Camera-type eye (tissue), 1 donor: ENCODE results near the gene UBXN1. TPM values are rescaled to one million over a fixed set of nuclear protein-coding genes. Genes with fewer than 3 reads are reported as not detected.

Experiments used
- total RNA-seq: library from RNA; depleted of rRNA; stranded (reverse); fragments of >200 nt; gene quantifications from one replicate; pipeline ENCODE4 v1.2.3, GENCODE V29; 2014

Gene UBXN1, protein sequence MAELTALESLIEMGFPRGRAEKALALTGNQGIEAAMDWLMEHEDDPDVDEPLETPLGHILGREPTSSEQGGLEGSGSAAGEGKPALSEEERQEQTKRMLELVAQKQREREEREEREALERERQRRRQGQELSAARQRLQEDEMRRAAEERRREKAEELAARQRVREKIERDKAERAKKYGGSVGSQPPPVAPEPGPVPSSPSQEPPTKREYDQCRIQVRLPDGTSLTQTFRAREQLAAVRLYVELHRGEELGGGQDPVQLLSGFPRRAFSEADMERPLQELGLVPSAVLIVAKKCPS
- total RNA-seq, result 88.9 TPM

DNA sequence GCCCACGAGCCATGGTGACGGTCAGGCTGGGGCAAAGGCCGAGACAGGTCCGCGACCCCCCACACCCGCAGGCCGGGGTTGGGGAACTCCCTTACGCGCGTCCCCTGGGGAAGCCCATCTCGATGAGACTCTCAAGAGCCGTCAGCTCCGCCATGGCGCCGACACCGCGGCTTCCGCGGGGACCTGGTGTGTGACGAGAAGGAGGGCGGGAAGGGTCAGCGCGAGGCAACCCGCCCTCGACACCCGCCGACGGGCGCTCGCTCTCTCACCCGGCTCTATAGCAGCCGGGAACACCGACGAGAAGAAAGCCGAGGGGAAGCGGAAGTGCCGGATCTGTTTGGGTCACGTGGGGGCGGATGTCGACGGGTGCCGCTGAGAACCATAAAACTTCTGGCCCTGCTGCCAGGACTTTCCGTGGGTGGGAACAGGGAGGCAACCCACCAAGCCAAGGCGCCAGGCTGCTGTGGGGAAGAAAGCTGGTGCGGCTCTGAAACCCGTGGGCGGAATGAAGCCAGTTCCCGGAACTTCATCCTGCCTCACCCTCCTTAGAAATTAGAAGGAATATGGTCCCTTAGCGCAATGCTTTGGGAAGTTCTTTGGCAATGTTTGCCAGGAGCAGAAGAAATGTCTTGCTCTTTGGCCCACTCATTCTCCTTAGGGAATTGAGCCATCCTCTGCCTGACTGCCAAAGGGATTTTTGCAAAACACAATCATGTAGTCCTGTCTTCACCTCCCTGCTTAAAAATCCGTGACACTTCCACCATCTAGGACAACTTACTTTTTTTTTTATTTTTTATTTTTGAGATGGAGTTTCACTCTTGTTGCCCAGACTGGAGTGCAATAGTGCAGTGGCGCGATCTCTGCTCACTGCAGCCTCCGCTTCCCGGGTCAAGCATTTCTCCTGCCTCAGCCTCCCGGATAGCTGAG is at the start of gene UBXN1:
Gene UBXN1 (minus strand): TSS at position 304 of the 927 bp plus-strand sequence. CDS start 150 bp downstream, at position 154.

DNA sequence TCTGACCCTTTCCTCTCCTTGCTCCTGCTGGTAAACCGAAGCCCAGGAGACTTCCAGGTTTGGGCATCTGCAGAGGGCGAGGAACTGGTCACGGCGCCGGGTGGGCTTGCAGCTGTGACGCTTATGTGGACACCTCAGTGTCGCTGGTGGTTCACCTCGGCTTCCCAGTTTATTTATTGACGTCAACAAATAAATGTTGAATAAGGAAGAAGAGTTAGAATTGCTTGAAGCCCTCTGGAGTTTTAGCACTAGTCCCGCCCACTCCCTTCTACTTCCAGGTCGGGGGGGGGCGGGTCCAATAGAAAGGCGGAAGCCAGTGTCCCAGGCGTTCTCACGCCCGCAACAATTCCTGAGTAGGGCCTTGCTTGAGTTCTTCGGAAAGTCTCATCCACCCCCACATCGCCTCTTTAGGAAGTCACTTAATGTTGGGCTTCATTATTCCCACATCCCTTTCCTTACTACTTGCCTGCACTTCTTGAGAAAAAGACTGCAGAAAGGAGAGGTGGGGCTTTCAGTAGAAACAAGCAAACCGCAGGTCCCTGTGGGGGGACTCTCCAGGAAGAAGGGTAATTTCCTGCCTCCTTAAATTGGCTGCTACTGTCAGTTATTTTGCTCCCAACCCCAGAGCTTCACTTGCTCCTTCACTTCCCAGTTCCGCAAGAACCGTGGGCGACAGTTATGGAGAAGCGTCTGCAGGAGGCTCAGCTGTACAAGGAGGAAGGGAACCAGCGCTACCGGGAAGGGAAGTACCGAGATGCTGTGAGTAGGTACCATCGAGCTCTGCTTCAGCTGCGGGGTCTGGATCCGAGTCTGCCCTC is 49.5 kb upstream of the UBXN1 start, which contains the start of gene TTC9C:
Gene TTC9C (plus strand): TSS at position 316 of the 818 bp plus-strand sequence. CDS start 363 bp downstream, at position 679.

DNA sequence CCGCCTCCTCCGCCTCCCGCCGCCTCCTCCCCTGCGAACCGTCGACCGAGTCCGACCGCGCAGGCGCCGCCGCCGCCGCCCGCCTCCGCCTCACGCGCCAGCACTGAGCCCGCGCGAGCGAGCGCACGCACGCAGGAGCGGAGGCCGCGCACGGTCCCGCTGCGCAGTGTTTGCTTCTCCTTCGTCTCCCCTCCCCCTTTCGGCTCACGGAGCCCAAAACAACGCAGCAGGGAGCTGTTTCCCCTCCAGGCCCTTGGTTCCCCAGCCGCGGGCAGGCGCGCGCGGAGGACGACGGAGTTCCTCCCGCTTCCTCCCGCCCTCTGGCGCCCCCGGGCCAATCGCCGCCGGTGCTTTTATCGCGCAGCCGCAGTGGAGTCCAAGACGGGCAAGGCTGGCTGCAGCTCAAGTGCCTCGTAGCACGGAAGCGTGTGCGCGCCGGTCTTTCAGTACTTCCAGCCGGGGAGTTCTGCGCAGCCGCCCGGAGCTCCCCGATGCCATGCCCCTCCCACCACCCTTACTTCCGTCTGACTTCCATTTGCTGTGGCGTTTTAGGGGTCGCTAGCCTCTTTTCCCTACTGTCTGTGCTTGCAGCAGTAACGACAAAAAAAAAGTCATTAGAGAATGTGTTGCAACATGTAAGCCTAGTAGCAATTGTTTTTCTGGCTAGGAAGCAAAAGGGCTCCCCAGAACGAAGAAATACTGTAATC is 48.4 kb upstream of the UBXN1 start, which contains the start of gene HNRNPUL2:
Gene HNRNPUL2 (minus strand): TSS at position 293 of the 707 bp plus-strand sequence. CDS start 301 bp downstream, outside the sequence.

DNA sequence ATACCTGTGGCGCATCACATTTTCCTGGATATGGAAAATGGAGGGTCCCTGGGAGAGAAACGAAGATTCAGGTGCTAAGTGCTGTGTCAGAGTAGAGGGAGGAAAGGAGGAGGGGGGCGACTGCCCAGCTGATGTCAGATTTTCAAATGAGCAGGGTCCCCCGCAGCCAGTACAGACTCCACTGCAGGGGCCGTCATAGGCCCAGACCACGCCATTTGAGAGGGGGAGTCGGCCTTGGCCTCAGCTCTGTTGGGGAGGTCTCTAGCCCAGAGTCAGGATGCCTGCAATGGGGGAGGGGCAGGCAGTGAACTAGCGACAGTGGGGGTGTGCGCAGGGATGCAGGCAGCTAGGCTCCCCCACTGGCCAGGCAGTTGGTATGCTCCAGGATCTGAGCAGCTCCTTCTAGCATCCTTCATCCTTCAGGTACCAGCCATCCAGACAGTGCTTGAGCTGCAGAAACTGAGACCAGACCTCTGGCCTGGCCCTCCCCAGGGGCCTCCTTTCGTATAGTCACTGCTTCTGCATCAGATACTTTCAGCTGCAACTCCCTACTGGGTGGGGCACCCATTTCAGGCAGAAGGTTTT is 28.5 kb upstream of the UBXN1 start, which contains the start of the genes BSCL2 and GNG3:
Gene BSCL2 (minus strand): TSS at position 148 of the 585 bp plus-strand sequence. CDS start 229 bp downstream, outside the sequence.
Gene GNG3 (plus strand): TSS at position 400 of the 585 bp plus-strand sequence. CDS start 620 bp downstream, outside the sequence.

DNA sequence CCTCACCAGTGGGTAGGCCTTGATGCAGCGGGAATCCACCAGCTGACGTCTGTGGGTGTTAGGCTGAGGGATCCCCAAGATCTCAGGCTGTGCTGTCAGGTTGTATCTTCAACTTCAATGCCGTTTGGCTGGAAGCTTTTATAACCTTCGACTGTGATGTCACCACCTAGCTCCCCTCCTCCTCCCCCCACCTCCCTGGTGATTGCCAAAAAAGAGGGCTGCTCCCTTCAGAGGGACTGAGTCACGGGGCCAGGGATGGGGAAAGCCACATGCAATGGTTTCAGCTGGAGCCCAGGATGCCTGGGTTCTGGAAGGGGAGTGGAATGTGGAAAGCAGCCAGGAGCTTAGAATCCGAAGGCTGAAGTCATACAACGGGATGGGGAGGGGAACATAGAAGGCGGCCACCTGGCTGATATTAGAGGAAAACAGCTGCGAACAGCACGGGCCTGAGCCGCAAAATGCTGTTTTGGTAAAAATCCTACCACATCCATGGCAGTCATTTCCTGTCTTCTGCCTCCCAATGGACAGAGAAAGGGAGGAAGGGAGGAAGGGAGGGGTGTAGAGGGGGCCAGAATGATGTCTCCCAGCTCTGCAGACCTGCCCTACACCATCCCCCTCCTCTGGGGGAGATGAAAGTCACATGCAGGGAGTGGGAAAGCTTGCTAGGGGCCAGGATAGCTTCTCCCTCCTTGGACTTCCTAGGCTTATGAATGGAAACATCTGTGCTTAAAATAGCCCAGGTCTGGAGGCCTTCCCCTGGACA is 10.7 kb upstream of the UBXN1 start, which contains the start of gene LRRN4CL:
Gene LRRN4CL (minus strand): TSS at position 110 of the 763 bp plus-strand sequence. CDS start 1,022 bp downstream, outside the sequence.

DNA sequence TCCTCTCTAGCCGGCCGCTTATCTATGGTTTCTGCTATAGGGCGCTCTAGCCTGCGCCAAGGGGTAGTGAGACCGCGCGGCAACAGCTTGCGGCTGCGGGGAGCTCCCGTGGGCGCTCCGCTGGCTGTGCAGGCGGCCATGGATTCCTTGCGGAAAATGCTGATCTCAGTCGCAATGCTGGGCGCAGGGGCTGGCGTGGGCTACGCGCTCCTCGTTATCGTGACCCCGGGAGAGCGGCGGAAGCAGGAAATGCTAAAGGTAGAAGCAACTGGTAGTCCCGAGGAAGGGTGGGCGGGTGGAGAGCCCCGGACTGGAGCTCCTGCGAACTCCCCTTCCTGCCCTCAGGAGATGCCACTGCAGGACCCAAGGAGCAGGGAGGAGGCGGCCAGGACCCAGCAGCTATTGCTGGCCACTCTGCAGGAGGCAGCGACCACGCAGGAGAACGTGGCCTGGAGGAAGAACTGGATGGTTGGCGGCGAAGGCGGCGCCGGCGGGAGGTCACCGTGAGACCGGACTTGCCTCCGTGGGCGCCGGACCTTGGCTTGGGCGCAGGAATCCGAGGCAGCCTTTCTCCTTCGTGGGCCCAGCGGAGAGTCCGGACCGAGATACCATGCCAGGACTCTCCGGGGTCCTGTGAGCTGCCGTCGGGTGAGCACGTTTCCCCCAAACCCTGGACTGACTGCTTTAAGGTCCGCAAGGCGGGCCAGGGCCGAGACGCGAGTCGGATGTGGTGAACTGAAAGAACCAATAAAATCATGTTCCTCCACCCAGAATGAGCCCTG is 7.1 kb downstream of the UBXN1 start, which contains the start of the genes LBHD1 and UQCC3:
Gene LBHD1 (minus strand): TSS at position 660 of the 782 bp plus-strand sequence. CDS start 2,236 bp downstream, outside the sequence.
Gene UQCC3 (plus strand): TSS at position 66 of the 782 bp plus-strand sequence. CDS start 73 bp downstream, at position 139.

DNA sequence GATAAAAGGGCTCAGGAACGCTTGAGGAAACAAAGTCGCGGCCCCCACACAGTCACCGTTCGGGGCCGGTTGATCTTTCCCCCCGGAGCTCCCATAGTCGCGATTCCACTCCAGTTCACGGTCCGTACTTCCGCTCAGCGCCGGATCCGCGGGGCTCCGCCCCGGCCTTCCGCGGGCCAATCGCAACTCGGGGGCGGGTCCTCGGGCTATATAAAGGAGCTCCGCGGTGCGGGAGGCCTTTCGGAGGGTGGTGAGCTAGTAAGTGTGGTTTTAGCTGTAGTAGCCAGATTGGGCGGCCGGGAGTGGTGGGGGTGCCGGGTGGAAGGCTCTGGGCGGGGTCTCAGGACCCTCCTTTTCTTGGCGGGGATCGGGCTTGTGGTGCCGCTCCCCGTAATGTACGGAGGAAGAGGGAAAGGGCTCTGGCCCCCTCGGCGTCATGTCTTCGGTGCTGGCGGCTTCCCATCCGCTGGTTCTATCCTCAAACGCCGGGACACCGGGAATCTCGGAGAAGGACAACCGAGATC is 13.7 kb downstream of the UBXN1 start, which contains the start of the genes C11orf98 and CSKMT:
Gene C11orf98 (minus strand): TSS at position 136 of the 524 bp plus-strand sequence. CDS start 41 bp downstream, at position 95.
Gene CSKMT (plus strand): TSS at position 238 of the 524 bp plus-strand sequence. CDS start 568 bp downstream, outside the sequence.

DNA sequence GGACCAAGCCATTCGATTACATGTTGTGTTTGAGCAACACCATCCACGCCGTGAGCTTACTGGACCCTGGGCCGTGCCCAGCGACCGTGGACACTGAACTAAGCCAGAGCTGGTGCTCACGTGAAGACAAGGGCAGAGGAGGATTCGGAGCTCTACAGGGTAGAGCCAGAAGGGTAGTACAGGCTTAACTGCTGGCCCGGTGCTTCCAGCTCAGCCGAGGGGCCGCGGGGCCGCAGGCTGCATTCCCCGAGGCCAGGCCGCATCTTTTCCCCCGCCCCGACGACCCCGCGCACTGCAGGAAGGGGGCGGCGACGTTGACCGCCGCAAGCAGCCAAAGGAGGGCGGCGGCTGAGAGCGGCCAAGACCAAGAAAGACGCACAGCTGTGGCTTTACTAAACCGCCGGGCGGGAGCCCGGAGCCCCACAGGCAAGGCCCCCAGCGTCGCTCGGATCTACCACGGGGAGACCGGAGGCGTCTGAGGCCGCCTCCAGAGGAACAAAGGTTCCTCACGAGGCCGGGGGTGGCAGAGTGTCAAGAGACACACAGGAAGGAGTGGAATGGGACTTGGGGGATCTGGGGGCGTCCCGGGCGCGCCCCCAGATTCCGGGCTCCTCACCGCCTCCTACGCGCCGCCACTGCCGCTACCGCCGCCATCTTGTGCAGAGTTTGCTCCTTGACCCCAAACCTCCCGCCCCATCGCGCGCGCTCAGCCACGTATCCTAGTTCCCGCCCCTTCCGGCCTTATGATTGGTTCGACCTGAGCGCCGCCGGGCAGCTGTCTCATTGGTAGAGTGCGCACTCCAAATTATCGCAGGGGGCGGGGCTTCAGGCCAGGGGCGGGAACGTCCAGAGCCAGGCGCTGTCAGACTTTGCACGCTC is 32.7 kb downstream of the UBXN1 start, which contains the start of gene GANAB:
Gene GANAB (minus strand): TSS at position 668 of the 879 bp plus-strand sequence. CDS start 14 bp downstream, at position 654.

Other genes starting within 250 kb of the UBXN1 start
- gene AHNAK, start 132.3 kb downstream of the UBXN1 start, total RNA-seq, result 410 TPM
- 1,400 TPM for gene EEF1G, start 105.2 kb downstream of the UBXN1 start, total RNA-seq
- 13.4 TPM for gene TUT1, start 87.5 kb downstream of the UBXN1 start, total RNA-seq
- gene MTA2, start 77.2 kb downstream of the UBXN1 start, total RNA-seq, result 81.5 TPM
- 43.8 TPM for gene EML3, start 66.3 kb downstream of the UBXN1 start, total RNA-seq
- gene ROM1, start 65.8 kb downstream of the UBXN1 start, total RNA-seq, result 86.4 TPM
- 36.8 TPM for gene B3GAT3, start 57.1 kb downstream of the UBXN1 start, total RNA-seq
- gene GANAB, start 32.5 kb downstream of the UBXN1 start, total RNA-seq, result 175 TPM
- 22.4 TPM for gene INTS5, start 25.8 kb downstream of the UBXN1 start, total RNA-seq
- gene C11orf98, start 13.9 kb downstream of the UBXN1 start, total RNA-seq, result 29.7 TPM
- 4.7 TPM for gene CSKMT, start 13.8 kb downstream of the UBXN1 start, total RNA-seq
- gene UQCC3, start 7.4 kb downstream of the UBXN1 start, total RNA-seq, result 6.5 TPM
- gene LBHD1, start 6.8 kb downstream of the UBXN1 start, total RNA-seq, result 6.0 TPM
- gene LRRN4CL, start 10.5 kb upstream of the UBXN1 start, total RNA-seq, result 12.4 TPM
- gene BSCL2, start 28.4 kb upstream of the UBXN1 start, total RNA-seq, result 44.1 TPM
- 3.0 TPM for gene GNG3, start 28.6 kb upstream of the UBXN1 start, total RNA-seq
- gene HNRNPUL2, start 48.4 kb upstream of the UBXN1 start, total RNA-seq, result 27.4 TPM
- 19.2 TPM for gene TTC9C, start 49.4 kb upstream of the UBXN1 start, total RNA-seq
- gene ZBTB3, start 75.1 kb upstream of the UBXN1 start, total RNA-seq, result 15.2 TPM
- gene POLR2G, start 82.5 kb upstream of the UBXN1 start, total RNA-seq, result 58.8 TPM
- 20.5 TPM for gene TAF6L, start 92.3 kb upstream of the UBXN1 start, total RNA-seq
- 20.0 TPM for gene TMEM179B, start 108.3 kb upstream of the UBXN1 start, total RNA-seq
- gene TMEM223, start 112.9 kb upstream of the UBXN1 start, total RNA-seq, result 19.8 TPM
- gene NXF1, start 126.4 kb upstream of the UBXN1 start, total RNA-seq, result 67.8 TPM
- 38.0 TPM for gene STX5, start 153.0 kb upstream of the UBXN1 start, total RNA-seq
- gene TEX54, start 153.8 kb upstream of the UBXN1 start, total RNA-seq, result not detected
- 25.9 TPM for gene WDR74, start 160.5 kb upstream of the UBXN1 start, total RNA-seq
- 115 TPM for gene SLC3A2, start 201.8 kb upstream of the UBXN1 start, total RNA-seq
- 0.71 TPM for gene CHRM1, start 242.3 kb upstream of the UBXN1 start, total RNA-seq